ENCODE measurements around the gene IL4I1. TPM values are rescaled to one million over a fixed set of nuclear protein-coding genes. Genes with fewer than 3 reads are reported as not detected.
"Not testable (repeated sequence)": the region's sequence is repeated elsewhere in the genome, so short reads cannot be mapped to it uniquely, and the experiment has no call there.

Gene IL4I1
- polyA plus RNA-seq, 1 donor from 2014 or later, result 0.39 TPM

GRCh38 chr19:49929611-49930482 is 33.2 kb upstream of the IL4I1 start:
- H3K27ac Mint-ChIP-seq, result peak overlapping the region; percentile 98 to 100 (median 100)
- H3K9me3 Mint-ChIP-seq, result peaks cover 0 to 7% (median 0%) of the 10 kb centered on the region in 3 donors
- H3K27me3 Mint-ChIP-seq, result peaks cover 6% of the 10 kb centered on the region
- H3K4me3 Mint-ChIP-seq, result peak overlapping the region; percentile 96 to 100 (median 98)
- H3K4me1 Mint-ChIP-seq, result peaks cover 27 to 36% (median 33%) of the 10 kb centered on the region in 3 donors
- H3K36me3 Mint-ChIP-seq, result peaks cover 2% of the 10 kb centered on the region

GRCh38 chr19:49929121-49929610 is 32.5 kb upstream of the IL4I1 start, which contains the start of the genes ATF5 and NUP62:
Gene ATF5, plus strand, starts transcription at chr19:49929205. Its CDS starts 1,646 bp downstream, at chr19:49930851.
Gene NUP62, minus strand, starts transcription at chr19:49929504. Its CDS starts 19,697 bp downstream, at chr19:49909807.
- peak within 1 kb of the TSS; percentile 96 to 100 (median 98) for H3K4me3 Mint-ChIP-seq
- H3K4me1 Mint-ChIP-seq, result peaks cover 27 to 36% (median 35%) of the 10 kb centered on the region in 3 donors
- peaks cover 2% of the 10 kb centered on the region for H3K36me3 Mint-ChIP-seq
- peak within 1 kb of the TSS; percentile 98 to 100 (median 100) for H3K27ac Mint-ChIP-seq
- H3K27me3 Mint-ChIP-seq, result peaks cover 6% of the 10 kb centered on the region
- peaks cover 0 to 7% (median 0%) of the 10 kb centered on the region in 3 donors for H3K9me3 Mint-ChIP-seq

- H3K27ac Mint-ChIP-seq, result peak overlapping the region; percentile 64 to 100 (median 98)
- peaks cover 2% of the 10 kb centered on the region for H3K36me3 Mint-ChIP-seq
- H3K27me3 Mint-ChIP-seq, result peaks cover 6% of the 10 kb centered on the region
- H3K4me3 Mint-ChIP-seq, result peak overlapping the region; percentile 96 to 100 (median 98)
- peaks cover 27 to 42% (median 31%) of the 10 kb centered on the region in 3 donors for H3K4me1 Mint-ChIP-seq
- peaks cover 0 to 7% (median 0%) of the 10 kb centered on the region in 3 donors for H3K9me3 Mint-ChIP-seq
Observed at GRCh38 chr19:49927526-49928264, 31.0 kb upstream of the IL4I1 start.

- Mint-ChIP-seq H3K27ac (no peak overlapping the region), H3K27me3 (peaks cover 6% of the 10 kb centered on the region), H3K4me3 (peak overlapping the region in 1 of 4 donors; percentile 32)
Observed at GRCh38 chr19:49926515-49926914, 29.8 kb upstream of the IL4I1 start.

GRCh38 chr19:49925486-49925885 is 28.8 kb upstream of the IL4I1 start:
- H3K36me3 Mint-ChIP-seq, result peaks cover 2% of the 10 kb centered on the region
- H3K27ac Mint-ChIP-seq, result peak overlapping the region in 1 of 3 donors; percentile 85

More at GRCh38 chr19:49926515-49926914, 29.8 kb upstream of the IL4I1 start:
- Mint-ChIP-seq H3K9me3 (peaks cover 0 to 7% (median 0%) of the 10 kb centered on the region in 3 donors), H3K4me1 (peaks cover 31 to 43% (median 31%) of the 10 kb centered on the region in 3 donors), H3K36me3 (peaks cover 2% of the 10 kb centered on the region)

GRCh38 chr19:49924881-49925210 is 28.2 kb upstream of the IL4I1 start:
- not testable (repeated sequence) for H3K9me3 Mint-ChIP-seq, H3K27me3 Mint-ChIP-seq, H3K36me3 Mint-ChIP-seq
- peak overlapping the region in 1 of 4 donors; percentile 76 for H3K4me3 Mint-ChIP-seq
- H3K4me1 Mint-ChIP-seq, result peaks cover 23 to 41% (median 32%) of the 10 kb centered on the region in 3 donors
- H3K27ac Mint-ChIP-seq, result peak overlapping the region in 2 of 3 donors; percentile 46 to 85

More at GRCh38 chr19:49925486-49925885, 28.8 kb upstream of the IL4I1 start:
- Mint-ChIP-seq H3K4me3 (peak overlapping the region in 1 of 4 donors; percentile 27), H3K9me3 (peaks cover 0 to 5% (median 0%) of the 10 kb centered on the region in 3 donors), H3K27me3 (peaks cover 6% of the 10 kb centered on the region), H3K4me1 (peaks cover 27 to 45% (median 33%) of the 10 kb centered on the region in 3 donors)

- peaks cover 3% of the 10 kb centered on the region for H3K36me3 Mint-ChIP-seq
- H3K4me1 Mint-ChIP-seq, result peaks cover 17 to 41% (median 34%) of the 10 kb centered on the region in 3 donors
- H3K4me3 Mint-ChIP-seq, result peak overlapping the region; percentile 12 to 76 (median 52)
- H3K9me3 Mint-ChIP-seq, result no peaks in the 10 kb centered on the region
- peaks cover 2% of the 10 kb centered on the region for H3K27me3 Mint-ChIP-seq
- H3K27ac Mint-ChIP-seq, result peak overlapping the region; percentile 47 to 88 (median 85)
Observed at GRCh38 chr19:49924004-49924880, 27.6 kb upstream of the IL4I1 start.

GRCh38 chr19:49923055-49924003 is 26.6 kb upstream of the IL4I1 start:
- Mint-ChIP-seq H3K27ac (peak overlapping the region in 2 of 3 donors; percentile 85 to 88), H3K4me1 (peaks cover 11 to 38% (median 35%) of the 10 kb centered on the region in 3 donors), H3K9me3 (no peaks in the 10 kb centered on the region), H3K36me3 (peaks cover 3% of the 10 kb centered on the region), H3K4me3 (peak overlapping the region in 3 of 4 donors; percentile 73 to 88 (median 83)), H3K27me3 (no peaks in the 10 kb centered on the region)

- Mint-ChIP-seq H3K4me3 (no peak overlapping the region), H3K9me3 (no peaks in the 10 kb centered on the region), H3K27me3 (no peaks in the 10 kb centered on the region), H3K27ac (peak overlapping the region in 1 of 3 donors; percentile 67), H3K4me1 (peaks cover 5 to 39% (median 32%) of the 10 kb centered on the region in 3 donors), H3K36me3 (peaks cover 2% of the 10 kb centered on the region)
Observed at GRCh38 chr19:49921871-49922795, 25.4 kb upstream of the IL4I1 start.

- Mint-ChIP-seq H3K36me3 (peaks cover 2% of the 10 kb centered on the region), H3K27ac (peak overlapping the region; percentile 81 to 91 (median 90)), H3K4me3 (peak overlapping the region; percentile 30 to 90 (median 66))
Observed at GRCh38 chr19:49920624-49921363, 24.1 kb upstream of the IL4I1 start.

GRCh38 chr19:49918089-49918488 is 21.4 kb upstream of the IL4I1 start:
- Mint-ChIP-seq H3K9me3 (no peaks in the 10 kb centered on the region), H3K36me3 (peaks cover 7% of the 10 kb centered on the region), H3K27ac (peak overlapping the region; percentile 25 to 96 (median 94)), H3K4me3 (peak overlapping the region in 1 of 4 donors; percentile 63), H3K4me1 (peaks cover 25 to 43% (median 37%) of the 10 kb centered on the region in 3 donors), H3K27me3 (no peaks in the 10 kb centered on the region)

More at GRCh38 chr19:49920624-49921363, 24.1 kb upstream of the IL4I1 start:
- Mint-ChIP-seq H3K4me1 (peaks cover 11 to 40% (median 37%) of the 10 kb centered on the region in 3 donors), H3K27me3 (no peaks in the 10 kb centered on the region), H3K9me3 (no peaks in the 10 kb centered on the region)

Data from IgD-negative memory B cell (primary cell).